HG03025 (cell line): ENCODE measurements around the gene GALP.
"Not testable (repeated sequence)": the region's sequence is repeated elsewhere in the genome, so short reads cannot be mapped to it uniquely, and the experiment has no call there.

ENCODE experiments used
- ATAC-seq: cut with Tn5 transposase; IDR thresholded peaks from one replicate; pipeline ENCODE4 v1.9.1; 2021; ENCODE audit warnings: mild to moderate bottlenecking, moderate library complexity; ENCODE audit not compliant: unreplicated experiment, low FRiP score

GALP gene

DNA sequence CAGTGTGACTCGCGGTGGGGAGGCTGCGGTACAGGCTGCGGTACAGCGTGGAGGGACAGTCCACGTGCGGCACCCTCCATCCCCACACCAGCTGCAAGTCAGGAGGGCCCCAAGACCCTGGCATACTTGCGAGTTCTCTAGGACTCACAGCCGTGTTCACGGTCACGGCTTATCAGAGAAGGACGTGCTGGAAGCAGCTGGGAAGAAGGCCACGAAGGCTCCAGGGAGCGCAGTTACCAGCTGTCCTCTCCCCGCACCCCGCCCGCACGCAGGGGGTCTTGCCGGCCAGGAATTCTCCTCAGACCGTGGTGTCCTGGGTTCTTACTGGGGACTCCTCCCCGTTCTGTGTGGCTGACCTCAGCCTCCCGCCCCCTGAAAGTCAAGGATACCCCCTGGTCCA, 28.5 kb upstream of the GALP start:
- ATAC-seq, result no peak

DNA sequence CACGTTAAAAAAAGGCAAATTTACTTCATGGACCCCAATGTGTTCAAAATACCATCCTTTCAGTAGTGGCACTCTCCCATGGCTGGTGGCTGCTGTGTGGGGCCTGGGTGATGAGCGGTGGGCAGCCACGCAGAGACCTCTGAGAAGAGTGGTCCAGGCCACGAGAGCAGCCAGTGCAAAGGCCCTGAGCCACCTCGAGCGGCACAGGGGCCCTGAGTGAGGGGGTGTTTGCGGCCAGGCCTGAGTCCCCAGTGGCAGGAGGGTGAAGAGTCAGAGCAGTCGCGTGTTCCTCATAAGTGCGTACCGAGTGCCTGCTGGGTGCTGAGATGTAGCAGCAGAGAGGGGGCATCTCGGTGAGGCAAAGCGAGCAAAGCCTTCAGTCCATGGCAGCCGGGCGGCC, 27.7 kb upstream of the GALP start:
- no peak for ATAC-seq

DNA sequence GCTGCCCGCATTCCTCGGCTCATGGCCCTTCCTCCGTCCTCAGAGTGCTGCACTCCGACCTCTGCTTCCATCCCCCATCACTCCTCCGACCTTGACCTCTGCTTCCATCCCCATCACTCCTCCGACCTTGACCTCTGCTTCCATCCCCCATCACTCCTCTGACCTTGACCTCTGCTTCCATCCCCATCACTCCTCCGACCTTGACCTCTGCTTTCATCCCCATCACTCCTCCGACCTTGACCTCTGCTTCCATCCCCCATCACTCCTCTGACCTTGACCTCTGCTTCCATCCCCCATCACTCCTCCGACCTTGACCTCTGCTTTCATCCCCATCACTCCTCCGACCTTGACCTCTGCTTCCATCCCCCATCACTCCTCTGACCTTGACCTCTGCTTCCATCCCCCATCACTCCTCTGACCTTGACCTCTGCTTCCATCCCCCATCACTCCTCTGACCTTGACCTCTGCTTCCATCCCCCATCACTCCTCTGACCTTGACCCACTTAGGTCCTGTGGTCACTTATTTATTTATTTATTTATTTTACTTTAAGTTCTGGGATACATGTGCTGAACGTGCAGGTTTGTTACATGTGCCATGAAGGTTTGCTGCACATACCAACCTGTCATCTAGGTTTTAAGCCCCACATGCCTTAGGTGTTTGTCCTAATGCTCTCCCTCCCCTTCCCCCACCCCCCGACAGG, 26.7 kb upstream of the GALP start:
- ATAC-seq, result not testable (repeated sequence)

DNA sequence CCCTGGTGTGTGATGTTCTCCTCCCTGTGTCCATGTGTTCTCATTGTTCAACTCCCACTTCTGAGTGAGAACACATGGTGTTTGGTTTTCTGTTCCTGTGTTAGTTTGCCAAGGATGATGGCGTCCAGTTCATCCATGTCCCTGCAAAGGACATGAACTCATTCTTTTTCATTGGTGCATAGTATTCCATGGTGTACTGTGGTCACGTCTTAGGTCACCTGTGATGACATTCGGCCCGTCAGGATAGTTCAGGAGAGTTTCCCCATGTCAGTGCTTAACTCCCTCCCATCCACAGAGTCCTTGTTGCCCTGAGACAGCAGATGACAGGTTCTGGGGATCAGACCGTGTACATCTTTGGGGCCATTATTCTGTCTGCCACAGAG, 26.2 kb upstream of the GALP start:
- ATAC-seq, result no peak

DNA sequence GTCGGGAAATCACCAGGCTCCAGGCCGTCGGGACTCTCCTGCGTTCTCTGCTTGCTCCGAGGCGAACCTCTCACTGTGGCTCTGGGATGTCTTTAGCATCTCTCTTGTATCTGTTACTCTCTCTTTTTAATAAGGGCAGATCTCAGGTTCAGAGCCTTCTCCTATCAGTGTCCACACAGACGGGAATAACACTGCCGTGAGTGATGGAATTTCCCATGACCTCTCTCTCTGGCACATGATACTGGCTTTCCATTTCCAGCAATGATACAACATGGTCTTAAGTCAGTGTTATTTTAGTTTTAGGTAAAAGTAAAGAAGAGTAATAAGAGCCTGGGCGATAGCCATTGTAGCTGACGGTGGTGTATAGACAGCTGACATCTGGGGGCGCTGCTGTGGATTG, 25.4 kb upstream of the GALP start:
- ATAC-seq, result no peak

DNA sequence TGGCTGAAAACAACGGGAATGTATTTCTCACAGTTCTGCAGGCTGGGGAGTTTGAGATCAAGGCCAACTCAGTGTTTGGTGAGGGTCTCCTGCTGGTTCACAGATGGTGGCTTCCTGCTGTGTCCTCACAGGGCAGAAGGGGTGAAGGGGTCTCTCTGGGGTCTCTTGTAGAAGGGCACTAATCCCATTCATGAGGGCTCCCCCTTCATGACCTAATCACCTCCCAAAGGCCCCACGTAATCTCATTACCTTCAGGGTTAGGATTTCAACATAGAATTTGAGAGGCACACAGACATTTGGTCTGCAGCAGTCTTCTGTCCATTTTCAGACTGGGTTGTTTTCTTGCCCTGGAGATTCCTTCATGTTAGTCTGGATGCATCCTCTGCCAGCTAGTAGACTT, 23.2 kb upstream of the GALP start:
- ATAC-seq, result no peak

DNA sequence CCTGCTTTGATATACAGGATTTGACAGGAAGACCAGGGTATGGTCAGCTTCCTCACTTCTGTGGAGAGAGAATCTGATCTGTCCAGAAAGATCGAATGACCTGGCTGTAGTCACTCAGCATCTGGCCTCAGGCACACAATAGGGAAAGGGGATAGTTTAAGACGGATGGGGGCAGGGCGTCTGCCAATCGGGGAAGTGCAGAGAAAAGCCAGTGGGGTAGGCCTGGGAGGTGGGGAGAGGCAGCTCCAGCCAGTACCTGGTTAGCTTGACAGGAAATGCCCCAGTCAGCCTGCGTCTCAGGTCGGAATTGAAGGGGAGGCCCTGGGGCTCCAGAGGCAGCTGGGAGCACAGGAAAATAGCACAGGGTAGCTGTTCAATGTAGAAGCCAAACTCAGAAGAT, 22.3 kb upstream of the GALP start:
- ATAC-seq, result no peak

DNA sequence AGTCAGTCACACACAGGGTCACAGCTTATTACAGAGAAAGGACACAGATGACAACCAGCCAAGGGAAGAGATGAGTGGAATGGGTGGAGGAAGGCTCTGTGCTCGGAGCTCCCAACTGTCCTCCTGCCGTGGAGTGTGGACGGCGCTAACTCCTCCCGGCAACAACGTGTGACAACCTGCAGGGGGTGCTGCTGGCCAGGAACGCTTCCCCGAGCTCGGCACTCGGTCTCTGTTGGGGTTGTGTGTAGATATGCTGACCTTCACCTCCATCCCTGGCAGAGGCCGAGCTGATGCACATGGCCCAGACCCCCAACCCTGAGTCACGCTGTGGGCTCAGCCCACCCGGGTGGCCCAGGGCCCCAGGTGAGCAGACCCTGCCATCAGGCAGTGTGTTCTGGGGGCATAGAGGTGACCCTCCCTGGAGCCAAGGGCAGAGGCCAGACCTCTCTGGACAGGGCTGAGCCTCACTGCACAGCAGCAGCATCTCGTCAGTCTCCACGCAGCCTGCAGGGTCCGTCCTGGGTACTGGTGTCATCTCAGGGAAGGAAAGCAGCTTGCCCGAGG, 20.6 kb upstream of the GALP start:
- ATAC-seq, result no peak

DNA sequence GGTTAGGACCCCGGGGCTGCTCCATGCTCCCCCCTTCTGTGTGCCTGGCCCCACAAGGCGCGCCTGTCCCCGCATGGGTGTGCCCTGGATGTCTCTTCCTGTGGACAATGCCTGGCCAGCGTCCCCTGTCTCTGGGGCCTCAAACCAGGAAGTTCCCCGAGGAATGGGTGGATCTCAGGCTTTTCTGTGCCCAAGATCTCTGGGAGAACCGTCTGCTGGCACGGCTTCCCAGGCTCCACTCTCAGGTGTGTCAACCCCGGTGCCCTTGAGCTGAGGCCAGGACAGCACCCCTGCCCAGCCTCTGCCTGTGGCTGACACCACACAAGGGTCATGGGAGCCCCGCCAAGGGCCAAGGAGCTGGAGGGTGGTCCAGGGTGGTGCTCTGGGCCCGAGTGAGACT, 19.0 kb upstream of the GALP start:
- ATAC-seq, result no peak

DNA sequence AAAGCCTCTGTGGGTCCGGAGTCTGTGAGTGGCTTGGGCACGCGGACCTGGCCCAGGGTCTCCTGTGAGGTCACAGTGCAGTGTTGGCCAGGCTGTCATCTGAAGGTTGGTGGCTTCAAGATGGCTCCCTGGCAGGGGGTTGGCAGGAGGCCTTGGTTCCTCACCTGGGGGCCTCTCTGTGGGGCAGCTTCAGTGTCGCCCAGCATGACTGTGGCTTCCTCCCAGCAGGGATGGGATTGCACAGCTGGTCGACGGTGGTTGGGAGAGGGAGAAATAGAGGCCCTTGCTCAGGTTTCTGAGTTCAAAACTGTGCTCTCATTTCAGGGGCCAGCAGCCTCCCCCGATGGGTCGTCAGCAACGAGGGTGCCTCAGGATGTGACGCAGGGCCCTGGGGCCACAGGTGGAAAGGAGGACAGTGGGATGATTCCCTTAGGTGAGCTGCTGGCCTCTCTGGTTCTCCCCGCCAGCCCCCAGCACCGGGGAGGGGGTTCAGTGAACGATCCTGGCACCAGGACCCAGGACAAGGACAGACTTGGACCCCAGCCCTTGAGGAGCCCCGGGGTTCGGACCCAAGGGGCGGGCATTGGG, 17.5 kb upstream of the GALP start:
- ATAC-seq, result no peak

DNA sequence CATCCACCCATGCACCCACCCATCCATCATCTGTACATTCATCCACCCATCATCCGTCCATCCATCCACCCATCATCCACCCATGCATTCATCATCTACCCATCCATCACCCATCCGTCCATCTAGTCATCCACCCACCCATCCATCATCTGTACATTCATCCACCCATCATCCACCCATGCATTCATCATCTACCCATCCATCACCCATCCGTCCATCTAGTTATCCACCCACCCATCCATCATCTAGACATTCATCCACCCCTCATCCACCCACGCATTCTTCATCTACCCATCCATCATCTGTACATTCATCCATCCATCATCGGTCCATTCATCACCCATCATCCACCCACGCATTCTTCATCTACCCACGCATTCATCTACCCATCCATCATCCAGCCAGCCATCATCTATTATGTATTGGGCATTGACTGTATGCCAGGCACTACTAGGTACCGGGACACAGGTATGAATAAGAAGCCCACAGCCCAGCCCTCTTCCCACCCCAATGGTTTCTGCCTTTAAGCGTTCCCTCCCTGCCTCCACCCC, 16.7 kb upstream of the GALP start:
- no peak for ATAC-seq

DNA sequence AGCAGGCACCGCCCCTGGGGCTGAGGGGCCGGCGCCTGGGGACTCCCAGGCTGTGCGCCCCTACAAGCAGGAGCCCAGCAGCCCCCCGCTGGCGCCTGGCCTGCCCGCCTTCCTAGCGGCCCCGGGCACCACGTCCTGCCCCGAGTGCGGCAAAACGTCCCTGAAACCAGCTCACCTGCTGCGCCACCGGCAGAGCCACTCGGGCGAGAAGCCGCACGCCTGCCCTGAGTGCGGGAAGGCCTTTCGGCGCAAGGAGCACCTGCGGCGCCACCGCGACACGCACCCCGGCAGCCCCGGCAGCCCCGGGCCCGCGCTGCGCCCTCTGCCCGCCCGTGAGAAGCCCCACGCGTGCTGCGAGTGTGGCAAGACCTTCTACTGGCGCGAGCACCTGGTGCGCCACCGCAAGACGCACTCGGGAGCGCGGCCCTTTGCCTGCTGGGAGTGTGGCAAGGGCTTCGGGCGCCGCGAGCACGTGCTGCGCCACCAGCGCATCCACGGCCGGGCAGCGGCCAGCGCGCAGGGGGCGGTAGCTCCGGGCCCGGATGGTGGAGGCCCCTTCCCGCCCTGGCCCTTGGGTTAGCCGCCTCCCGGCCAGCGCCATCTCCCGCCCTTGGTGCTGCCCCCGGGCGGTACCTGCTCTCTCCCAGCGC, 16.1 kb upstream of the GALP start:
- no peak for ATAC-seq

DNA sequence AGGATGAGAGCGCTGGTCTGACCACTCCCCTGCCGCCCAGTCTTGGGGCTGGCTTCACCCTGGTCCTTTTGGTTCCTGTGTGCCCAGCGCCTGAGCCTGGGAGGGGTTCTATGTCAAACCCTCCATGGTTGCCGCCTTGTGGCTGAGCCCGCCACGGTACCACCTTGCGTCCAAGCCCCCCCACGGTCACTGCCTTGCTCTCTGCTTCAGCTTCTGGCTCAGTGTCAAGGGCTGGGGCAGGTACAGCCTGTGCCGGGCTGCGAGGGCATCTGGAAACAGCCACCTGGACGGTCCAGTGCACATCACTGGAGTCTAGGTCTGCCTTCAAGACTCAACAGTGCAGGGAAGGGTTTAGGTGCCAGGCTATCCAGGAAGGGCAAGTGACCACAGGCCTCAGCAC, 14.3 kb upstream of the GALP start:
- ATAC-seq, result no peak

DNA sequence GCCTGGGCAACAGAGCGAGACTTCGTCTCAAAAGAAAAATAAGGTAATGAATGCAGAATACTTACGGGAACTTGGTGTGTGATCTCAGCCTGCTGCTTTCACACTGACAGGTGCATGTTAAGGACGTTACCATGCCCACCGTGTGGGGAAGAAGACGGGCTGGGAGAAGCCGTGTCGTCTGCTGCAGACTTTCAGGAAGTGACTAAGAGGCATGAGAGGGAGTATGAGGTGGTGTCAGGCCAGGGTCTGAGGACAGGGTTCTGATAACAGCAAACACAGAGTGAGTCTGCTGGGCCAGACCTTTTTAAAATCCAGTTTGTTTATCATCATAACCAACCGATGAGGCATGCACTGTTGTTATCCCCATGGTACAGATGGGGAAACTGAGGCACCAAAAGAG, 13.6 kb upstream of the GALP start:
- ATAC-seq, result no peak

DNA sequence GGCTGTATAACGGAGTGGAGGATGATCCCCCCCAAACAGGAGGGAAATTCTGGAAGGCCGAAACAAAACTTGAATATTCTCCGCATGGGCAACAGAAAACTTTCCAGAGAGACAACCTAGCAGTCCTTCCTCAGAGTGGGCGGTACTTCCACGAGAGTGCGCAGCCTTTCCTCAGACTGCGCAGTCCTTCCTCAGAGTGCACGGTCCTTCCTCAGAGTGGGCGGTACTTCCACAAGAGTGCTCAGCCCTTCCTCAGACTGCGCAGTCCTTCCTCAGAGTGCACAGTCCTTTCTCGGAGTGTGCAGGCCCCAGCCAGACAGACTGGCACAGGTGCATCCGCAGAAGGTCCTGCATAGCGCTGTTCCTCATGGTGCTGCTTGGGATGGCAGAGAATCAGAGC, 12.7 kb upstream of the GALP start:
- no peak for ATAC-seq

DNA sequence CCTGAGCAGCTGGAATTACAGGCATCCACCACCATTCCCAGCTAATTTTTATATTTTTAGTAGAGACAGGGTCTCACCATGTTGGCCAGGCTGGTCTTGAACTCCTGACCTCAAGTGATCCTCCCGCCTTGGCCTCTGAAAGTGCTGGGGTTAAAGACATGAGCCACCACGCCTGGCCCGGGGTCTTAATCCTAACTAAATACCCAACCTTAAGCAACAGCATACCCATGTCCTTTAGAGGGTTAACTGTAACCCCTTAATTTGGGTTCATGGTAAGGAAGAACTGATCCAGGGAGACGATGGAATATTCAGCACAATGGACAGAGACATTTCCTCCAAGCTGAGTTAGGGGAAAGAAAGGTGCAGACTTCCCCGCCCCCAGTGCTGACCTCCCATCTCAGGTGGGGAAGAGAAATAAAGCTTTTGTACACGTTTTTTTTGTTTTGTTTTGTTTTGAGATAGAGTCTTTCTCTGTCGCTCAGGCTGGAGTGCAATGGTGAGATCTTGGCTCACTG, 8.7 kb upstream of the GALP start:
- no peak for ATAC-seq

DNA sequence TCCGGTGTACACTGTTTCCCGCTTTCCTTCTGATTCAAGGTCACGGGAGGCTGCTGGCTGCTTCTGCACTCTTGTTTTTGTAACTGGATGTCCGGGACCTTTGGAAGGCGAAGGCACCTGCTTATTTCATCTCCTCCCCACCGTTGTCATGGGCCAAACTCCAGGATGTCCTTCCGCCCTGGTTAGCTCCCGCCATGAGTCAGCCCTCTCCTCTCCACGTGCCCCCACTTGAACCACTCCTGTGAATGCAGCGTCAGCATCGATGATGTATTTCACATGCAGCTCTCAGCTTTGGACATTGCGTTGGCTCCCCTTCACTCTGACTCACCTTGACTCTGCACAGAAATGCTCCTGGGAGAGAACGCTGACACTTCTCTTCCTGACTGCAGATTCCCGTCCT, 5.5 kb upstream of the GALP start:
- ATAC-seq, result no peak

DNA sequence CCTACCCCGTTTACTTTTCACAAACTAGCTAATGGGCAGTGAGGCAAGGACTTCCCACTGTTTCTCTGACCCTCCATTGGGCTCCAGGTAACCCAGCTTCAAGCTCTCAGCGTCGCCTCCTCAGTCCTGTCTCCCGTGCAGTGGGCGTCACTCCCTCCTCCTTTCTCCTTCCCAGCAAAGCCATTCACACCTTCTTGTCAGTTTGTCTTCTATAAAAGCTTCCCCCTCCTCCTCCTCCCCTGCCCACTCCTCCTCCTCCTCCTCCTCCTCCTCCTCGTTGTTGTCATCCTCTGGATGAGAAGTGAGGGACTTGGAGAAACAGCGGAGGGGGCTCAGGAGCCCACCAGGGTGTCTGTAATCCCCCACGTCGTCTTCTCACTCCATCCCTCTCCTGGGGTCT, 1.7 kb upstream of the GALP start:
- no peak for ATAC-seq

DNA sequence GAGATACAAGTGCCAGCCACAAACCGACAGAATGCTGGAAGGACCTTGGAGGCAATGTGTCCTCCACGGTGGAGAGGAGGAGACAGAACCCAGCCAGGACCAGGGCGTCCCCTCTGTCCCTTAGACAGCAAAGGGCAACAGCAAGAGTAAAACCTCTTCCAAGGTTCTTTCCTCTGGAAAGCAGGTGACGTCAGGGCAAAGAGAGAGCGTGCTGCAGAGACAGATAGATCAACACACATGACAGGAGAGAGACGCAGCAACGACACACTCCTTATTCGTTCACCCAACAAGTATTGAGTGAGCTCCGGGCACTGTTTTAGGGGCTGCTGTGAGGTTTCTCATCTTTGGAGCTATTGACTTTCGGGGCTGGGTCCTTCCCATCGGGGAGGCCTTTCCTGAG, 1.3 kb upstream of the GALP start:
- ATAC-seq, result no peak

DNA sequence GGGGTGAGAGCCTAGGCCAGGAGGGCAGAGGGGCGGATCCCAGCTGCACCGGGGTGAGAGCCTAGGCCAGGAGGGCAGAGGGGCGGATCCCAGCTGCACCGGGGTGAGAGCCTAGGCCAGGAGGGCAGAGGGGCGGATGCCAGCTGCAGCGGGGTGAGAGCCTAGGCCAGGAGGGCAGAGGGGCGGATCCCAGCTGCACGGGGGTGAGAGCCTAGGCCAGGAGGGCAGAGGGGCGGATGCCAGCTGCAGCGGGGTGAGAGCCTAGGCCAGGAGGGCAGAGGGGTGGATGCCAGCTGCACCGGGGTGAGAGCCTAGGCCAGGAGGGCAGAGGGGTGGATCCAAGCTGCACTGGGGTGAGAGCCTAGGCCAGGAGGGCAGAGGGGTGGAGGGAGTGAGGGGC, 502 bp downstream of the GALP start:
- not testable (repeated sequence) for ATAC-seq

DNA sequence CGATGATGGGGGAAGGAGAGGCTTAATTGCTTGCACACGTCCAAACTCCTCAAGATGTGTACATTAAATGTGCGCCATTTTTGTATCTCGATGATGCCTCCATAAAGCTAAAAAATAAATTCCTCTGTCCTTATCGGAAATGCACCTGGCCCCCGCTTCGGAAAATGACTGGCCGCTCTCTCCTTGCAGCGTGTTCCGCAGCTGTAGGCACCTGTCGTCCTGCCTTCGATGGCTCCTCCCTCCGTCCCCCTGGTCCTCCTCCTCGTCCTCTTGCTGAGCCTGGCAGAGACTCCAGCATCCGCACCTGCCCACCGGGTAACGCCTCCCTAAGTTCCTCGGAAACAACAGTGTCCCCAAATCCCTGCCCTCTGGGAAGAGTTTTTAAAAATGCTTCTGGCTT, 1.1 kb downstream of the GALP start:
- no peak for ATAC-seq
